ENCODE data around the gene CSAD. TPM values are rescaled to one million over a fixed set of nuclear protein-coding genes. Genes with fewer than 3 reads are reported as not detected.
"Not testable (repeated sequence)": the region's sequence is repeated elsewhere in the genome, so short reads cannot be mapped to it uniquely, and the experiment has no call there.

Gene CSAD
- total RNA-seq, 6 experiments from 2014 or later, result 13.9 to 17.1 (median 16.0) TPM

DNA sequence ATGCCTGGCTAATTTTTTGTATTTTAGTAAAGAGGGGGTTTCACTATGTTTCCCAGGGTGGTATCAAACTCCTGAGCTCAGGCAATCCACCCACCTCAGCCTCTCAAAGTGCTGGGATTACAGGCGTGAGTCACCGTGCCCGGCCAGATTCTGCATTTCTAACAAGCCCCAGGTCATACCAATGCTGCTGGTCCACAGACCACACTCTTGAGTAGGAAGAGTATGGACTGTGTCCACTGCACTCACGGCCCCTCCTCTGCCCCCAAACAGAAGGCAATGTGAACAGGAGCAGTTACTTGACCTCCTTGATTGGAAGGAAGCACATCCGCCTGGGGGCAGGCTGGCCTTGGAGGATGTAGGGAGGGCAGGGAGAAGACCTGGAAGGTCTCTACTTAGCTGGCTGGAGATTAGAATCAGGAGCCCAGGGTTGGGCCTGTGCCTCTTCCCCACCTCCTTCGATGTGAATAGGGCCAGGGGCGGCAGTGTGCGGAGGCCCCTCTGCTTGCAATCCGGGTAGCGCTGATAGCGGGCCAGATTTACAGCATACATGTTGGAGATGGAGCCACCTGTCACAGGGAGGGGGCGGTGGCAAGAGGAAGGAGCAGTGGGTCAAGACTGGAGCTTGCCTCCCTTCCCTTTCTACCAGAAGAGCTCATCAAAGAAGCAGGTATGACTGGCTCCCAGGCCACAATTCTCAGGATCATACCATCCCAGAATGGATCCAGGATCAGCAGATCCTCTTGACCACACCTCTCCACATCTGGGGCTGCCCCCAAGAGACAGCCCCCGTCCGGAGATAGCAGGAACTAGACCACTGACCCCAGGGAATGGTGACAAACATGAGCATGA lies 9.6 kb downstream of the CSAD start:
- peaks cover 61% of the 10 kb centered on the region for H3K4me1 Mint-ChIP-seq (ENCODE audit: low read depth)
- peaks cover 6% of the 10 kb centered on the region for H3K36me3 Mint-ChIP-seq (ENCODE audit: low read depth)
- DNase-seq, result no peak
- no peaks in the 10 kb centered on the region for H3K9me3 Mint-ChIP-seq
- H3K4me3 Mint-ChIP-seq, result no peak overlapping the region
- H3K27ac Mint-ChIP-seq, result peak overlapping the region; percentile 72
- TF ChIP-seq, protein P1, sequence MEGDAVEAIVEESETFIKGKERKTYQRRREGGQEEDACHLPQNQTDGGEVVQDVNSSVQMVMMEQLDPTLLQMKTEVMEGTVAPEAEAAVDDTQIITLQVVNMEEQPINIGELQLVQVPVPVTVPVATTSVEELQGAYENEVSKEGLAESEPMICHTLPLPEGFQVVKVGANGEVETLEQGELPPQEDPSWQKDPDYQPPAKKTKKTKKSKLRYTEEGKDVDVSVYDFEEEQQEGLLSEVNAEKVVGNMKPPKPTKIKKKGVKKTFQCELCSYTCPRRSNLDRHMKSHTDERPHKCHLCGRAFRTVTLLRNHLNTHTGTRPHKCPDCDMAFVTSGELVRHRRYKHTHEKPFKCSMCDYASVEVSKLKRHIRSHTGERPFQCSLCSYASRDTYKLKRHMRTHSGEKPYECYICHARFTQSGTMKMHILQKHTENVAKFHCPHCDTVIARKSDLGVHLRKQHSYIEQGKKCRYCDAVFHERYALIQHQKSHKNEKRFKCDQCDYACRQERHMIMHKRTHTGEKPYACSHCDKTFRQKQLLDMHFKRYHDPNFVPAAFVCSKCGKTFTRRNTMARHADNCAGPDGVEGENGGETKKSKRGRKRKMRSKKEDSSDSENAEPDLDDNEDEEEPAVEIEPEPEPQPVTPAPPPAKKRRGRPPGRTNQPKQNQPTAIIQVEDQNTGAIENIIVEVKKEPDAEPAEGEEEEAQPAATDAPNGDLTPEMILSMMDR (IDR thresholded peaks at IDR 0.05), result no peak
- H3K27me3 Mint-ChIP-seq (ENCODE audit: insufficient read depth), result no peaks in the 10 kb centered on the region; the same call in 1 of the 2 replicates

DNA sequence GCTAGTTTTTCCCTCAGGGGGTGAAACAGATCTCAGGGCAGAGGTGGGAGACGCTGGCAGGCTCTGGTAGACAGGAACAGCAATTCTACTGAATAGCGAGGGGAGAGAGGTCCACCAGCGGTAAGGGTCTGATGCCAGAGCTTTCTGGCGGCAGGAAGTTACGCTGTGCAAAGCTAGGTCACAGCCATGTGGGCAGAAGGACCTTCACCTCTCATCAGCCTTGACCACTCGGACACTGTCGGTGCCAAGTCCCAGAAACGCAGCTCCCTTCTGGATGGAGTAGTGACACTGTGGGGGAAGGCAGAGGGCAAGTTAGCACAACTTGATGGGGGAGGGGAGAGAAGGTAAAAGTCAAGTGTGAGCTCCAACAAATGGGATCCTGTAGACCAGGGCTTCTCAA lies 10.5 kb downstream of the CSAD start:
- H3K36me3 Mint-ChIP-seq (ENCODE audit: low read depth), result peaks cover 6% of the 10 kb centered on the region
- no peak for DNase-seq
- no peaks in the 10 kb centered on the region; the same call in 1 of the 2 replicates for H3K27me3 Mint-ChIP-seq (ENCODE audit: insufficient read depth)
- H3K27ac Mint-ChIP-seq, result no peak overlapping the region
- H3K4me3 Mint-ChIP-seq, result no peak overlapping the region
- H3K4me1 Mint-ChIP-seq (ENCODE audit: low read depth), result peaks cover 53% of the 10 kb centered on the region
- no peaks in the 10 kb centered on the region for H3K9me3 Mint-ChIP-seq
- TF ChIP-seq, protein P1 (IDR thresholded peaks at IDR 0.05), result no peak

DNA sequence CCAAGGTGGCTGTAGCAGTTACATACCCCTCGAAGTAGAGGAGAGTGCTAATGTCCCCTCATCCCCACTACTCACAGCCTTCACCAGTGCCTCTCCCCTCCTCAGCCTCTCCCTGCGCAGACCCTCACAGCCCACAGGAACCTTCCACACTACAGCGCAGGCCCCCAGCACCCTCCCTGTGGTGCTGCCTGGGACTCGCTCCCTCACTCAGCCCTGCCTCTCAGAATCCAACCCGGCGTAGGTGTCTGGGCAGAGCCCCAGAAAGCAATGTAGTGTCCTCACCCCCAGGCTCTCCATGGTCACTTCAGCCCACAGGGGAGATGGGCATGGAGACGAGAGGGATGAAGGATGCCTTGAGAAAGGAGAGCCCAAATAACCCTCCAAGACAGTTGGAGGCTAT lies 11.1 kb downstream of the CSAD start:
- H3K27me3 Mint-ChIP-seq (ENCODE audit: insufficient read depth), result no peaks in the 10 kb centered on the region
- no peak for DNase-seq
- TF ChIP-seq, protein P1 (IDR thresholded peaks at IDR 0.05), result no peak
- H3K4me1 Mint-ChIP-seq (ENCODE audit: low read depth), result peaks cover 47% of the 10 kb centered on the region
- no peak overlapping the region for H3K27ac Mint-ChIP-seq
- H3K4me3 Mint-ChIP-seq, result no peak overlapping the region
- peaks cover 8% of the 10 kb centered on the region for H3K36me3 Mint-ChIP-seq (ENCODE audit: low read depth)
- no peaks in the 10 kb centered on the region for H3K9me3 Mint-ChIP-seq

DNA sequence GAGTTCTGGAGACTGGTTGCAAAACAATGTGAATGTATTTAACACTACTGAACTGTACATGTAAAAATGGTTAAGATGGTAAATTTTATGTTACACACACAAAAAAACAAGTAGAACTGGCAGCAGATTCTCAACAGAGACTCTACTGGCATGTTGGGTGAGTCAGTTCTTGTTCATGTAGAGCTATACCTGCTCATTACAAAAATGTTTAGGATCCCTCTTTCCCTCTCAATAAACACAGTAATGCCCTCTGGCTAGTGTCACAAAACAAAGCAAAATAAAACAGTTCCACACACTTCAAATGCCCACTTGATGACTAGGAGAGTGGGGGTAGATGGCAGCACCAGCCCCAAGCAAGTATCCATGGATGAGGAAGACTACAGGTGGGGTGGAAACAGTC lies 13.9 kb downstream of the CSAD start:
- Mint-ChIP-seq H3K36me3 (ENCODE audit: low read depth) (peaks cover 11% of the 10 kb centered on the region), H3K4me1 (ENCODE audit: low read depth) (peaks cover 24% of the 10 kb centered on the region), H3K9me3 (no peaks in the 10 kb centered on the region), H3K27me3 (ENCODE audit: insufficient read depth) (no peaks in the 10 kb centered on the region), H3K4me3 (no peak overlapping the region), H3K27ac (no peak overlapping the region)
- TF ChIP-seq, protein P1 (IDR thresholded peaks at IDR 0.05), result no peak
- no peak for DNase-seq

DNA sequence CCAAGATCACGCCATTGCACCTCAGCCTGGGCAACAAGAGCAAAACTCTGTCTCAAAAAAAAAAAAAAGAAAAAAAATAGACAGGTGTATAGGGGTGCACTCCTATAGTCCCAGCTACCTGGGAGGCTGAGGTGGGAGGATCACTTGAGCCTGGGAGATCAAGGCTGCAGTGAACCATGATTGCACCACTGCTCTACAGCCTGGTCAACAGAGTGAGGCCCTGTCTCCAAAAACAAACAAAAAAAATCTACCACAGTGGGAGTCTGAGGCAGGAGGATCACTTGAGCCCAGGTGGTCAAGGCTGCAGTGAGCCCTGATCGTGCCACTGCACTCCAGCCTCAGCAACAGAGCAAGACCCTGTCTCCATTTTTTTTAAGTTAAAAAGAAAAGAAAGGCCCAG lies 17.7 kb downstream of the CSAD start:
- Mint-ChIP-seq H3K4me1 (ENCODE audit: low read depth) (peaks cover 20% of the 10 kb centered on the region), H3K36me3 (ENCODE audit: low read depth) (peaks cover 12% of the 10 kb centered on the region)
- not testable (repeated sequence) for DNase-seq; H3K27ac Mint-ChIP-seq; H3K9me3 Mint-ChIP-seq; H3K27me3 Mint-ChIP-seq (ENCODE audit: insufficient read depth); H3K4me3 Mint-ChIP-seq

DNA sequence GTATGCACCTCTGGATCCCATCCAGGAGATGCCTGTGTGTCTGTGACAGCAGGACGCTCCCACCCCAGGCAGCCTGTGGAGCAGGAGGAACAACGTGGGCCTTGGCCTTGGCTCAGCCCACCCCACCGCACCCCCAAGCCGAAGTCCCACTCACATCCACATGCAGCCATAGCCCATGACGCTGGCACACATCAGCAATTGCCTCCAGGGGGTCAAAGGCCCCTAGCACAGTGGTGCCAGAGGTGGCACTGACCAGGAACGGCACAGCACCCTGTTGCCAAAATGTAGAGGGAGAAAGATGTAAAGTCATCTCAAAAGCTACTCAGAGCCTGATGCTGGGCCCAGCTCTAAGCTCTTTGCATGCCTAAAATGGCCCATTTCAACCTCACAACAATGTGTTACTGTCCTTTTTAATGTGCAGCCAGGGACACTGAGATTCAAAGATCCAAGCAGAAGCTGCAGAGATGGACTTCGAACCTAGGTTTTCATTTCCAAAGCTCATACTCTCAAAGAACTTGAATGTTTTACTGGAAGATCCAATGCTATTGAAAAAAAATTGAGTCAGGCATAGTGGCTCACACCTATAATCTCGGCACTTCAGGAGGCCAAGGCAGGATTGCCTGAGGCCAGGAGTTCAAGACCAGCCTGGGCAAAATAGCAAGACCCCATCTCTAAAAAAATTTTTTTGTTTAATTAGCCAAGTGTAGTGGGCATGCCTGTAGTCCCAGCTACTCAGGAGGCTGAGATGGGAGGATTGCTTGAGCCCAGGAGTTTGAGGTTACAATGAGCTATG lies 19.4 kb downstream of the CSAD start:
- H3K4me3 Mint-ChIP-seq, result no peak overlapping the region
- no peaks in the 10 kb centered on the region; the same call in 1 of the 2 replicates for H3K27me3 Mint-ChIP-seq (ENCODE audit: insufficient read depth)
- H3K36me3 Mint-ChIP-seq (ENCODE audit: low read depth), result peaks cover 12% of the 10 kb centered on the region
- H3K9me3 Mint-ChIP-seq, result no peaks in the 10 kb centered on the region
- H3K27ac Mint-ChIP-seq, result no peak overlapping the region
- peaks cover 8% of the 10 kb centered on the region for H3K4me1 Mint-ChIP-seq (ENCODE audit: low read depth)
- DNase-seq, result no peak
- TF ChIP-seq, protein P1 (IDR thresholded peaks at IDR 0.05), result no peak
